AG09309 (cell line): Measurements from ENCODE around the gene NIPSNAP3A.
"Not testable (repeated sequence)": the region's sequence is repeated elsewhere in the genome, so short reads cannot be mapped to it uniquely, and the experiment has no call there.

Experiments
- DNase-seq: peaks from one replicate; pipeline ENCODE4 v3.0.0-alpha.2; 2010; ENCODE audit warnings: low read depth
- H3K4me3 ChIP-seq: 2 replicates; pipeline ENCODE4 v1.5.1; 2011; ENCODE audit warnings: mild to moderate bottlenecking, low read depth, low read length, moderate library complexity; ENCODE audit not compliant: control insufficient read depth
- TF ChIP-seq, protein P1 (sequence below): IDR thresholded peaks from 2 replicates; pipeline ENCODE4 v1.5.1; 2011; ENCODE audit warnings: mild to moderate bottlenecking, low read depth, low read length, inconsistent platforms; ENCODE audit not compliant: insufficient read depth, control insufficient read depth; ENCODE audit errors: missing control alignments

NIPSNAP3A gene

DNA sequence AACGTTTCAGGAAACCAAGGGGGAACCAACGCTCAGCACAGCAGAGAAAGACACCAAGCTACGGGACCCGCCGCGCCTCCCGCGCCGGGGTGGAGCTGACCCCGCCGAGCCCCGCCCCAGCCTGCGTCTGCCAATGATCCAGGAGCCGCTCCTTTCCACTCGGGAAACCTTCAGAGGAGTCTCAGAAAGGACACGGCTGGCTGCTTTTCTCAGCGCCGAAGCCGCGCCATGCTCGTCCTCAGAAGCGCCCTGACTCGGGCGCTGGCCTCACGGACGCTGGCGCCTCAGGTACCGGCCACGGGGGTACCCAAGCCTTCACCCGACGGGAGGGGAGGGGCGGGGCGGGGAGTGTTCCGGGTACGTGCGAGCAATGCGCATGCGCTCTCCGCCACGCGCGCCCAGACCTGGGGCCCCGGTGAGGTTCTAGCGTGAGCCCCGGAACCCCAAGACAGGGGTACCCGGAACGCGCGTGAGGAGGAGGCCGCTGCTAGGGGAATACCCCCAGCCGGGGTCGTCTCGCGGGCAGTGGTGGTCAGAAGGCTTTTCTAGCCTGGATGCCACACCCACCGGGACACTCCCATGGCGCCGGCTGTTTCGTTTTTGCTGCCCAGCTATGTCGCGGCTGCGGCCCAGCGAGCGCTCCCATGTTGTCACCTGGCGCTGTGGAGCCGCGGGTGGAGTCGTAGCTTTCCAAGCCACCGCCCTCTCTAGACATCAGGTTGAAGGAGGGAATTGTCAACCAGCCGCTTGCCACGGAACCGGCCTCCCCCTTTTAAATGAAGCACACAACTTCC, at the start of gene NIPSNAP3A:
Gene NIPSNAP3A (plus strand): TSS at position 119 of the 794 bp plus-strand sequence. CDS start 110 bp downstream, at position 229.
- TF ChIP-seq, protein P1, sequence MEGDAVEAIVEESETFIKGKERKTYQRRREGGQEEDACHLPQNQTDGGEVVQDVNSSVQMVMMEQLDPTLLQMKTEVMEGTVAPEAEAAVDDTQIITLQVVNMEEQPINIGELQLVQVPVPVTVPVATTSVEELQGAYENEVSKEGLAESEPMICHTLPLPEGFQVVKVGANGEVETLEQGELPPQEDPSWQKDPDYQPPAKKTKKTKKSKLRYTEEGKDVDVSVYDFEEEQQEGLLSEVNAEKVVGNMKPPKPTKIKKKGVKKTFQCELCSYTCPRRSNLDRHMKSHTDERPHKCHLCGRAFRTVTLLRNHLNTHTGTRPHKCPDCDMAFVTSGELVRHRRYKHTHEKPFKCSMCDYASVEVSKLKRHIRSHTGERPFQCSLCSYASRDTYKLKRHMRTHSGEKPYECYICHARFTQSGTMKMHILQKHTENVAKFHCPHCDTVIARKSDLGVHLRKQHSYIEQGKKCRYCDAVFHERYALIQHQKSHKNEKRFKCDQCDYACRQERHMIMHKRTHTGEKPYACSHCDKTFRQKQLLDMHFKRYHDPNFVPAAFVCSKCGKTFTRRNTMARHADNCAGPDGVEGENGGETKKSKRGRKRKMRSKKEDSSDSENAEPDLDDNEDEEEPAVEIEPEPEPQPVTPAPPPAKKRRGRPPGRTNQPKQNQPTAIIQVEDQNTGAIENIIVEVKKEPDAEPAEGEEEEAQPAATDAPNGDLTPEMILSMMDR, result no peak
- H3K4me3 ChIP-seq, result peak within 1 kb of the TSS; percentile 90

DNA sequence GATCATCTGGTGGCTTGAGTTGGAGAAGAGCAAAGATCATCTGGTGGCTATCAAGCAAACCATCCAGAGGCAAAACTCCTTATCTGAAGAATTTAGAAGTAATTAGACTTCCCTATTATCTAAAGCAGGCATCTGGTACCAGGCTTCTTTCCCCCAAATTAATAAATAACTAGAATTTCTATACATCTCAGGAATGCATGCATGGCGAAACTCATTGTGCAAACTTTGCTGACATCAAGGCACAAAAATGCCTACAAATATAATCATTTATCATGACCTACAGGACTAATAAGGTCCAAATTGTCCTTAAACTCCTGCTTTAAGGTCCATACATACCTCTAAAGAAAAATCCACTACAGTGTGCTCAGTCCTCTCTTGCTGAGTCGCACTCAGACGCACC, 47.2 kb upstream of the NIPSNAP3A start:
- TF ChIP-seq, protein P1, result no peak
- no peak for DNase-seq
- no peak overlapping the region for H3K4me3 ChIP-seq

More for the DNA sequence above, at the start of gene NIPSNAP3A:
- DNase-seq, result no peak

DNA sequence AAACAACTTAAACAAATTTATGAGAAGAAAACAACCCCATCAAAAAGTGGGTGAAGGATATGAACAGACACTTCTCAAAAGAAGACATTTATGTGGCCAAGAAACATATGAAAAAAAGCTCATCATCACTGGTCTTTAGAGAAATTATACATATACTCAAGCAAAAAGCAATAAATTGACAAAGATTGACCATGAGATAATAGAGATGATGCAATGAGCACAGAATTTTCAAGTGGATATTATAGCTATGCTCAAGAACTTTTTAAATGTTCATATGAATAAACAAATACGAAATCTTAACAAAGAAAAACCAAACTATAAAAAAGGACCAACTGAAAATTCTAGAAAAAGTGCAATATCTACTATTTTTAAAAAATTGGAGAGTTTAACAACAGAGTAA, 38.7 kb upstream of the NIPSNAP3A start:
- not testable (repeated sequence) for H3K4me3 ChIP-seq, DNase-seq

GRCh38 chr9:104711604-104712003, 35.9 kb upstream of the NIPSNAP3A start:
- no peak for DNase-seq
- TF ChIP-seq, protein P1, result no peak
- no peak overlapping the region for H3K4me3 ChIP-seq

DNA sequence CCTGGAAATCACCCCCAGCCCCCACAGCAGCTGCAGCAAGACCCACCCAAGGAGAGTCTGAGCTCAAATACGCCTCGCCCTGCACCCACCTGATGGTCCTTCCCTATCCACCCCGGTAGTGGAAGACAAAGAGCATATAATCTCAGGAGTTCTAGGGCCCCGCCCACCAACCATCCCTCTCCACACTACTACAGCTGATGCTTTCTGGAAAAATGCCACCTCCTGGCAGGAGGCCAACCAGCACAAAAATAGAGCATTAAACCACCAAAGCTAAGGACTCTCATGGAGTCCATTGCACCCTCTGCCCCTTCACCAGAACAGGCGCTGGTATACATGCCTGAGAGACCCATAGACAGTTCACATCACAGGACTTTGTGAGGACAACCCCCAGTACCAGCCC, 22.5 kb upstream of the NIPSNAP3A start:
- TF ChIP-seq, protein P1, result no peak
- no peak overlapping the region for H3K4me3 ChIP-seq
- no peak for DNase-seq

- DNase-seq, result no peak
- TF ChIP-seq, protein P1, result no peak
- H3K4me3 ChIP-seq, result no peak overlapping the region
Observed at GRCh38 chr9:104738452-104738851, 9.0 kb upstream of the NIPSNAP3A start.

- TF ChIP-seq, protein P1, result no peak
- peak; percentile 40 for DNase-seq
- H3K4me3 ChIP-seq, result no peak overlapping the region
Observed at GRCh38 chr9:104740621-104741020, 6.9 kb upstream of the NIPSNAP3A start.
